22Rv1 (cell line): ENCODE measurements around the gene ERGIC1.

Experiments
- CTCF ChIP-seq: fragments of 450-650 bp; IDR thresholded peaks from 2 replicates; pipeline ENCODE4 v1.5.1; 2017; ENCODE audit warnings: mild to moderate bottlenecking
- ZFX ChIP-seq: fragments of 450-650 bp; IDR thresholded peaks from 2 replicates; pipeline ENCODE4 v1.6.1; 2017; ENCODE audit warnings: antibody characterized with exemption, borderline replicate concordance

GRCh38 chr5:173001229-173001841 is 167.3 kb downstream of the ERGIC1 start:
- TF ChIP-seq CTCF: no peak
- TF ChIP-seq ZFX: no peak
